Measurements from ENCODE around the gene SP8.

The SP8 gene

GRCh38 chr7:20786421-20786778 lies 286 bp downstream of the SP8 start:
- TF ChIP-seq CTCF (IDR thresholded peaks at IDR 0.05; ENCODE audit: unreplicated experiment in 3 of 3), result no peak
- Mint-ChIP-seq H3K9me3 (peaks cover 5% of the 10 kb centered on the region), H3K27ac (no peak overlapping the region), H3K4me3 (peak overlapping the region; percentile 75 to 80 (median 80)), H3K4me1 (peaks cover 34% of the 10 kb centered on the region), H3K27me3 (ENCODE audit: low read depth) (peaks cover 93% of the 10 kb centered on the region), H3K36me3 (ENCODE audit: low read depth) (no peaks in the 10 kb centered on the region)

GRCh38 chr7:20786049-20786412 lies 655 bp downstream of the SP8 start:
- H3K4me3 Mint-ChIP-seq, result peak overlapping the region; percentile 75 to 80 (median 80)
- peaks cover 34% of the 10 kb centered on the region for H3K4me1 Mint-ChIP-seq
- peaks cover 93% of the 10 kb centered on the region for H3K27me3 Mint-ChIP-seq (ENCODE audit: low read depth)
- TF ChIP-seq CTCF (IDR thresholded peaks at IDR 0.05; ENCODE audit: unreplicated experiment in 3 of 3), result no peak
- H3K36me3 Mint-ChIP-seq (ENCODE audit: low read depth), result no peaks in the 10 kb centered on the region
- H3K27ac Mint-ChIP-seq, result no peak overlapping the region
- H3K9me3 Mint-ChIP-seq, result peaks cover 5% of the 10 kb centered on the region

DNA sequence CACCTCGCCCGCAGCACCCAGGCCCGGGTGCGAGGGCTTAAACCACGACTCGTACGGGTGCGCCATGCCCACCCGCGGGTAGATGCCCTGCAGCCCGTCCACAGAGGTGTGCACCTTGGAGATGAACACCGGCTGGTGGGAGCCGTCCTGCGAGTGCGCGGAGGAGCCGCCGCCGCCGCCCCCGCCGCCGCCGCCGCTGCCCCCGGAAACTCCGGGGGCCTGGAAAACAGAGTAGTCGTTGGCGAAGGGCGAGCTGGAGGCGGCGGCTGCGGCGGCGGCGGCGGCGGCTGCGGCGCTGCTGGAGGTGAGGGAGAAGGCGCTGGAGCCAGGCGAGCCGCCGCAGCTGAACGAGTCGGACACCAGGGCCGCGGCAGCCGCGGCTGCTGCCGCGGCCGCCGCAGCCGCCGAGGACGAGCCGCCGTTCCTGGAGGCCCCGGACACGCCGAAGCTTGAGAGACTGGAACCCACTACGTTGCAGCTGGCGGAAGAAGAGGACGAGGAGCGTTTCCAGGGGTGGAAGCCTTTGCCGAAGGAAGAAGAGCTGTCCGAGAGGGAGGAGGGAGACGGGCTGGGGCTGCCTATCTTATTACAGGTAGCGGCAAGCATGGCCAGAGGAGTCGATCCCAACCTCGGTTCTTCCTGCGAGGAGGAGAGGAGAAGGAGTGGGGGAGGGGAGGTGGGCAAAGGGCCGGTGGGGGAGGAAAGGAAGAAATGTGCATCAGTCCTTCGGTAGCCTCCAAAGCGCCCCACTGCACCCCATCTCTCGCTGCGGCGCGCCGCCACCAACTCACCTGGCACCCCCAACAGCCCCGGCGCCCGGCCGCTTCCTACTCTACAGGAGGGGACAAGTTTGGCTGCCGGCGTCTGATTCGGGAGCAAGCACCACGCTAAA lies 1.3 kb downstream of the SP8 start:
- Mint-ChIP-seq H3K4me1 (peaks cover 34% of the 10 kb centered on the region), H3K4me3 (peak overlapping the region; percentile 75 to 80 (median 80)), H3K9me3 (peaks cover 5% of the 10 kb centered on the region), H3K27ac (no peak overlapping the region), H3K36me3 (ENCODE audit: low read depth) (no peaks in the 10 kb centered on the region), H3K27me3 (ENCODE audit: low read depth) (peaks cover 93% of the 10 kb centered on the region)
- no peak for TF ChIP-seq CTCF (IDR thresholded peaks at IDR 0.05; ENCODE audit: unreplicated experiment in 3 of 3)

DNA sequence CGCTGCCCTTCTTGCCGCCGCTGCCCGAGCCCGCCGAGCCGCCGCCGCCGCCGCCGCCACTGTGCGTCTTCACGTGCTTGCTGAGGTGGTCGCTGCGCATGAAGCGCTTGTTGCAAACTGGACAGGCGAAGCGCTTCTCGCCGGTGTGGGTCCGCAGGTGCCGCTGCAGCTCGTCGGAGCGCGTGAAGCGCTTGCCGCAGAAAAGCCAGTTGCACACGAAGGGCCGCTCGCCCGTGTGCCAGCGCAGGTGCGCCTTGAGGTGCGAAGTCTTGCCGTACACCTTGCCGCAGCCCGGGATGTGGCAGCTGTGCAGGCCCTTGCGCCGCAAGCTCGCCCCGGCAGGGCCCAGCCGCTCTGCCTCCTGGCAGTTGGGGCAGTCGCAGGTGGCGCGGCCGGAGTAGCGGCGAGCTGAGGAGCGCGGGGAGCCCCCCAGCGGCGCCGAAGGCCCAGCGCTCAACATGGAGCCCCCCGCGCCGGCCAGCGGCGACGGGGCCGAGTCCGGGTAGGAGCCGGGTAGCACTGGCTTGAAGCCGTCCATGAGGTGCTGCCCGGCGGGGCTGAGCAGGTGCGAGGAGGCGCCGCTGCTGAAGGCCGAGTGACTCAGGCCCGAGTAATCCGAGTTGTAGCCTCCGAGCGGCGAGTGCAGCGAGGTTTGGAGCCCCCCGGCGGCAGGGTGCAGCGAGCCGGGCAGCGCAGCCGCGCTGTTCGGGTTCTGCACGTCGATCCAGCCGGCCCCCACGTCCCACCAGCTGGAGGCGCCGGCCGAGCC lies 2.1 kb downstream of the SP8 start:
- no peak for TF ChIP-seq CTCF (IDR thresholded peaks at IDR 0.05; ENCODE audit: unreplicated experiment in 3 of 3)
- Mint-ChIP-seq H3K9me3 (peaks cover 5% of the 10 kb centered on the region), H3K27ac (no peak overlapping the region), H3K27me3 (ENCODE audit: low read depth) (peaks cover 93% of the 10 kb centered on the region), H3K4me1 (peaks cover 34% of the 10 kb centered on the region), H3K4me3 (peak overlapping the region in 2 of 3 experiments; percentile 26 to 32), H3K36me3 (ENCODE audit: low read depth) (no peaks in the 10 kb centered on the region)

GRCh38 chr7:20783700-20784387 lies 2.8 kb downstream of the SP8 start:
- Mint-ChIP-seq H3K4me3 (peak overlapping the region; percentile 71 to 77 (median 73)), H3K9me3 (peaks cover 5% of the 10 kb centered on the region), H3K27ac (no peak overlapping the region), H3K27me3 (ENCODE audit: low read depth) (peaks cover 94% of the 10 kb centered on the region), H3K36me3 (ENCODE audit: low read depth) (no peaks in the 10 kb centered on the region), H3K4me1 (peaks cover 34% of the 10 kb centered on the region)
- TF ChIP-seq CTCF (IDR thresholded peaks at IDR 0.05; ENCODE audit: unreplicated experiment in 3 of 3), result no peak

Measured in nephron (organoid).